ENCODE measurements around the gene ZNF408. TPM values are rescaled to one million over a fixed set of nuclear protein-coding genes. Genes with fewer than 3 reads are reported as not detected.
"Not testable (repeated sequence)": the region's sequence is repeated elsewhere in the genome, so short reads cannot be mapped to it uniquely, and the experiment has no call there.

The ZNF408 gene
- total RNA-seq, 1 experiment from 2014 or later, result 14.4 TPM

GRCh38 chr11:46706886-46707285, 6.1 kb downstream of the ZNF408 start:
- Histone ChIP-seq H3K27ac (ENCODE audit: low read depth, low read length) (no peak overlapping the region), H3K27me3 (ENCODE audit: insufficient read depth, low read length) (no peaks in the 10 kb centered on the region), H3K79me2 (ENCODE audit: insufficient read depth, low read length) (peaks cover 13% of the 10 kb centered on the region), H3K4me1 (ENCODE audit: control insufficient read depth in 1 of 2, insufficient read depth in 2 of 2, low read length in 2 of 2) (peaks cover 2 to 7% of the 10 kb centered on the region in 2 experiments; a peak in 2 of 4 replicates), H3K4me3 (replicated peaks in 1 of 2; ENCODE audit: low read depth in 1 of 2, low read length in 2 of 2) (no peak overlapping the region), H3K9me3 (ENCODE audit: control insufficient read depth in 1 of 2, insufficient read depth in 1 of 2, low read depth in 1 of 2, low read length in 2 of 2) (no peaks in the 10 kb centered on the region), H3K9me2 (ENCODE audit: insufficient read depth) (no peaks in the 10 kb centered on the region), H3K4me2 (ENCODE audit: low read length) (no peak overlapping the region), H3K36me3 (ENCODE audit: control insufficient read depth in 1 of 2, insufficient read depth in 2 of 2, low read length in 2 of 2) (peaks cover 23 to 25% of the 10 kb centered on the region in 2 experiments), H4K20me1 (ENCODE audit: insufficient read depth) (no peaks in the 10 kb centered on the region), H2AFZ (ENCODE audit: low read depth, low read length, poor library complexity, severe bottlenecking) (no peak overlapping the region), H3K9ac (ENCODE audit: low read length) (no peak overlapping the region)
- DNase-seq (ENCODE audit: low read depth, low spot score) (no peak), ATAC-seq (no peak)
- CTCF ChIA-PET, result no interaction called here
- intact Hi-C loops (cut with micrococcal nuclease), result no loop called here
- RAD21 ChIA-PET (ENCODE audit: low non-redundant PET in 1 of 2, low total read pairs in 2 of 2, uncharacterized antibody in 2 of 2, unreplicated experiment in 2 of 2), result no interaction called here
- TF ChIP-seq FOSL1 (IDR thresholded peaks at IDR 0.05; ENCODE audit: low read depth) (no peak), MAX (IDR thresholded peaks at IDR 0.05) (no peak), ZBTB33 (IDR thresholded peaks at IDR 0.05; ENCODE audit: extremely low read depth, insufficient replicate concordance, low read length) (no peak), RAD21 (IDR thresholded peaks at IDR 0.05; ENCODE audit: low read depth) (no peak), ELF1 (IDR thresholded peaks at IDR 0.05; ENCODE audit: borderline replicate concordance, low read depth) (no peak), SIN3A (IDR thresholded peaks at IDR 0.05; ENCODE audit: low read depth) (no peak), EGR1 (IDR thresholded peaks at IDR 0.05; ENCODE audit: low read depth) (no peak), POLR2AphosphoS5 (IDR thresholded peaks at IDR 0.05; ENCODE audit: low read depth, low read length) (no peak), ZFX (IDR thresholded peaks at IDR 0.05) (no peak), EZH2phosphoT487 (IDR thresholded peaks at IDR 0.05; ENCODE audit: borderline replicate concordance) (no peak)
- POLR2A ChIA-PET, result no interaction called here
- no TSS peak for BruUV-seq (replicated peaks)

GRCh38 chr11:46709351-46709750, 8.5 kb downstream of the ZNF408 start:
- H3K9me3 ChIP-seq (ENCODE audit: control insufficient read depth in 1 of 2, insufficient read depth in 1 of 2, low read depth in 1 of 2, low read length in 2 of 2); RAD21 ChIA-PET (ENCODE audit: low non-redundant PET in 1 of 2, low total read pairs in 2 of 2, uncharacterized antibody in 2 of 2, unreplicated experiment in 2 of 2); H4K20me1 ChIP-seq (ENCODE audit: insufficient read depth); H3K4me2 ChIP-seq (ENCODE audit: low read length); ATAC-seq; H3K4me3 ChIP-seq (replicated peaks in 1 of 2; ENCODE audit: low read depth in 1 of 2, low read length in 2 of 2); H3K9ac ChIP-seq (ENCODE audit: low read length); BruUV-seq (replicated peaks); H2AFZ ChIP-seq (ENCODE audit: low read depth, low read length, poor library complexity, severe bottlenecking); H3K4me1 ChIP-seq (ENCODE audit: control insufficient read depth in 1 of 2, insufficient read depth in 2 of 2, low read length in 2 of 2); DNase-seq (ENCODE audit: low read depth, low spot score); H3K27ac ChIP-seq (ENCODE audit: low read depth, low read length); POLR2A ChIA-PET; intact Hi-C loops (cut with micrococcal nuclease); CTCF ChIA-PET; H3K27me3 ChIP-seq (ENCODE audit: insufficient read depth, low read length); H3K79me2 ChIP-seq (ENCODE audit: insufficient read depth, low read length); H3K9me2 ChIP-seq (ENCODE audit: insufficient read depth): not testable (repeated sequence)
- H3K36me3 ChIP-seq (ENCODE audit: control insufficient read depth in 1 of 2, insufficient read depth in 2 of 2, low read length in 2 of 2), result peaks cover 7 to 15% of the 10 kb centered on the region in 2 experiments; a peak in 3 of 4 replicates

All from HCT116 (cell line).